GM04503 (cell line): ENCODE data around the gene MT1B.

Source experiments
- DNase-seq: peaks from one replicate; pipeline ENCODE4 v3.0.0-alpha.2; 2012; ENCODE audit warnings: low read depth

MT1B gene

DNA sequence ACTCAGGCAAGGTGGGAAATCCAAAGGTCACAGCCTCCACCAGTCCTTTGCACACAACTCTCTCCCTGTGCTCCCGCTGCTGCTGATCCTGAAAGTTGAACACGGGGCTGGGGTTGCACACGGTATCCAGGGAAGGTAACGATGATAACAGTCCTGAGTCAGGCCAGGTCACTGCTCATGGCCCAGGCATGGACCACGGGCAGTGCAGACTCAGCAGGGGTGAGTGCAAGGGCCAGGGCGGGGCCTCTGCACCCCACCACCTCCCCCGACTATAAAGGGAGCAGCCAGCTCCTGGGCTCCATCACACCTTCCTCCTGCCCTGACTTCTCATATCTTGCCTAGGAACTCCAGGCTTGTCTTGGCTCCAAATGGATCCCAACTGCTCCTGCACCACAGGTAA is at the start of gene MT1B:
MT1B (plus strand) TSS at position 301 of the 400 bp plus-strand sequence; CDS start at position 369, 68 bp downstream.
- DNase-seq = no peak

DNA sequence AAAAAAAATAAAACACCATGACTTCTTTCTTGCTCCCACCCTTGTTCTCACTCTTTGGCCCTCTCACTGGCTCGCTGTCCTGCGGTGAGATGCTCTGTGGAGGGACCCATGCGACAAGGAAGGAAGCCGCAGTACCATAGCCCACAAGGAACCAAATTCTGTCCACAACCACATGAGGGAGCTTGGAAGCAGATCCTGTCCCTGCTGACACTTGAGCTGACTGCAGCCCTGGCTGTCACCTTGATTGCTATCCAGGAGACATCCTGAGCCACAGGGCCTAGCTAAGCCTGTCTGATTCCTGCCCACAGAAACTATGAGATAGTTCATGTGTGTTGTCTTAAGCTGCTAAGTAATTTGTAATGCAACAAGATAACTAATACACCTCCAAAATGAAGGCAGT is 48.1 kb upstream of the MT1B start:
- no peak for DNase-seq

GRCh38 chr16:56604966-56605365 is 46.7 kb upstream of the MT1B start:
- DNase-seq = no peak

- no peak for DNase-seq
Observed at GRCh38 chr16:56605475-56605874, 46.2 kb upstream of the MT1B start.

DNA sequence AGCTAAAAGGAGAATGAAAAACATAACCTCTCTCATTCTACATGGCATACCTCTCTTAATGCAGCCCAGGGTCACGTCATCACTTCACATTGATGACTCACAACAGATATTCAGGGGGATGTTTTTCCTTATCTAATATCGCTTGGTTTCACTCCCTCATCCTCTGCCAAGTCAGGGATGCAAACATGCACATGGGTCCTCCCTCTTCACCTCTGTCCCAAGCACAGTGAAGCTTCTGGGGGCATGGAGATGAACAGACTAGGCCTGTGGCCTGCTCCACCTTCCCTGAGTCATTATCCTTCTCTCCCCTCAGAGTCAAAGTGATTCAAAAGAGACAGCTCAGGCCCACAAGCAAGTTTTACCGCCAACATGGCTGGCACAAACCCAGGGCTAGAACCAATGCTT is 45.6 kb upstream of the MT1B start:
- DNase-seq = no peak

GRCh38 chr16:56606476-56607108 is 45.1 kb upstream of the MT1B start:
- peak; percentile 89 for DNase-seq

GRCh38 chr16:56607109-56607618 is 44.5 kb upstream of the MT1B start:
- DNase-seq = peak; percentile 95

DNA sequence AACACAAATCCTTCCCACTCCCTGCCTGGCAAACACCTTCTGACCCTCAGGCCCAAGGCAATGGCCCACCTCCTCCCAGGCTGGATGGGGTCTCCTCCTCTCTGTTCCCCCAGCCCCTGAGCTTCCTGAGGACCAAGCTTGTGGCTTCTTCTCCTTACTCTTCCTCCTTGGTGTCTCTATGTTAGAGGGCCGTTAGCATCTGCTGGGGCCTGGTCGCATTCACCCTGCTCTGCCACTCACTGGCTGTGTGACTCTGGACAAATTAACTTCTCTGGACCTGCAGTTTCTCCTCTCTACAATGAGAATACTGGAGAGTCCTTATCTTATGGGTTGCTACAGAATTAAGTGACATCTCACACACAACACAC is 44.0 kb upstream of the MT1B start:
- DNase-seq = no peak

GRCh38 chr16:56608043-56608875 is 43.4 kb upstream of the MT1B start, which contains the start of gene MT2A:
TSS of gene MT2A (plus strand) at chr16:56608584. CDS start at chr16:56608656, 72 bp downstream.
- peak; percentile 75 for DNase-seq

- no peak for DNase-seq
Observed at GRCh38 chr16:56608876-56609462, 42.7 kb upstream of the MT1B start.

DNA sequence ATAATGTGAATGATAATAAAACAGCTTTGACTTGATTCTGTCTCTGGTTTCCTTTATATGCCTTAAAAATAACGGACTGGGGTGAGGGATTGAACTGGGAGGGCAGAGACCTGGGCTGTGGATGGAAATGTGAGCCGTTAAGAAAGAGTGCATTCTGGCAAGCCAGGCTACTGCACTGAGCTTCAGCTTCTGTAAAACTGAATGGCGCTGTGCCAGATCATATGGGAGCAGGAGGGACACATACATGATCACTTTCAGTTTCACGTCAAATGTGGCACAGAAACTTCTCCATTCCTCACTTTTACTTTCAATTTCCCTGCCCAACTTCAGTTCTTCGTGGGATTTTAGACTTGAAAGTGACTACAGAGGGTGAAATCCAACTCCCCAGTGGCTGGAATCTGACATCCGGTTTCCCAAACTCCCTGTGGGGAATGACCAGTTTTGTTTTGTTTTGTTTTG is 42.2 kb upstream of the MT1B start:
- peak; percentile 70 for DNase-seq

DNA sequence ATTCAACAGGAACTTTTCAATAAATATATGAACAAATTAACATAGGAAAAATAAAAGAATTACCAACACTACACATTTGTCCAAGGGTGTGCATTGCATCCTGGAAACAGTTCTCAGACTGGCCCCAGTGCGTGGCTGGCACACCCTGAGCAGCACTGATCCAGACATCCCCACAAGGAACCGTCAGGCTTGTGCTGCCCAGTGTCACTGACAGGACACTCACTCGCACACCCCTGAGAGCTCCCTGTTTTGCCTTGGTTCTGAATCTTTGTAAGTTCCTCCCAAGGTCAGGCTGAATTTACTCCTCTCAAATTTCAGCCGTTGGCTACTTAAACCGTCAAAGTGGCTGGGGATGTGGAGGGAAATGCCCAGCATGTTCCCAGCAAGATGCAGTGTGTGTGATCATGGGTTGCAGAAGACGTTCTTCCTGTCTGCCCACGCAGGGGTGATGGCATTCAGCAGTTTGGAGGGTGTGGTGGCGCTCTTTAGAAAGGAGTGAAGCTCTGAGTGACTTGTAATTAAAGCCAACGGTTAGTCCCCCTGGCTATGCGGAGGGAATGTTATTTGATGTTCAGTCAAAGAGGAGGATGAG is 41.6 kb upstream of the MT1B start:
- DNase-seq = peak; percentile 52

DNA sequence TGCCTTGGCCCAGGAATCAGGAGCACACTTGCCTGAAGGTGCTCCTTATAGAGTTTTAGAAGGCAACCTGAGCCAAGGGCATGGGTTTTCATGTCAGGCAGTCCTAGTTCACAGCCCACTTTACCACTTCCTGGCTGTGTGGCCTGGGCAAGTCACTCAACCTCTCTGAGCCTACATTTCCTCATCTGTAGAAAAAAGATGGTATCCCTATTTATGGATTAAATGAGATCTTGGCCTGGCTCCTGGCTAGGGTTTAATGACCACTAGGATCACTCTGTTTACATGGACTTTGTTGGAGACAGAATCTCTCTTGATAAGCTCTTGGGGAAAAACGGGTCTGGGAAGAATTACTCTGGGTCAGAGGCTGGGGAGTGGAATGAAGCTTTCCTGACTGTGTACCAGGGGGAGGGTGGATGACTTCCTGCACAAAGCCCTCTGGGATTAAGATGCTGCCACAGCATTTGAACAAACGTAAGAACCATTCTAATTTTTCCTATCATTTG is 41.0 kb upstream of the MT1B start:
- DNase-seq = no peak

DNA sequence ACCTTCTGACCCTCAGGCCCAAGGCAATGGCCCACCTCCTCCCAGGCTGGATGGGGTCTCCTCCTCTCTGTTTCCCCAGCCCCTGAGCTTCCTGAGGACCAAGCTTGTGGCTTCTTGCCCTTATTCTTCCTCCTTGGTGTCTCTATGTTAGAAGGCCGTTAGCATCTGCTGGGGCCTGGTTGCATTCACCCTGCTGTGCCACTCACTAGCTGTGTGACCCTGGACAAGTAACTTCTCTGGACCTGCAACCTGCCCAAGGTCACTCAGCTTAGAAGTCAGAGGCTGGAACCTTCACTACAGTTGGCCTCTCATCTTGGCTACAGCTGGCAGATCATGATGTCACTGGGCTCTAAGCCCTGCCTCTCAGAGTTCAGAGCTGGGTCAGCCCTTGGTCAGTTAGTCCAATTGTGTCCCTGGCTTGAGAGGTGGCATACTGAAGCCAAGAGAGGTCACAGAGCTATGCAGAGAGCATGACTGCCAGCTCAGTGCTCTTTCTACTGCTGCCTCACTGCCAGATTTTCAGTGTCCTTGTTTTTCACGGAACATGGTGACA is 40.3 kb upstream of the MT1B start:
- DNase-seq = peak; percentile 54

DNA sequence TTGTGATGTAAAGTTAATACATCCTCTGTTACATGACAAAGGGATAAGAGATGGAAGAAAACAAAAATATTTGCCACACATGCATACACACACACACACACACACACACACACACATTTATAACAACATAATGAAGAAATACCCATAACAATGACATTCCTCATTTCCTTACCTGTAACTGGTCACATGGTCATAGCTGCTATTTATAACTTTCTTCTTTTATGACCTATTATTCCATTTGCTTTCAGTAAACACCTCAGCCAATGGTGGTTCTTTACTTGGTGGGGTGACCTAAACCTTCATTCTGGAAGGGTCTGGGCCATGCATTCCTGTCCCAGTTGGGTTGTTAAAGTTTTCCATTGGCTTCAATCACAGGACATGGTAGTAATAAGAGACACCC is 38.0 kb upstream of the MT1B start:
- no peak for DNase-seq

DNA sequence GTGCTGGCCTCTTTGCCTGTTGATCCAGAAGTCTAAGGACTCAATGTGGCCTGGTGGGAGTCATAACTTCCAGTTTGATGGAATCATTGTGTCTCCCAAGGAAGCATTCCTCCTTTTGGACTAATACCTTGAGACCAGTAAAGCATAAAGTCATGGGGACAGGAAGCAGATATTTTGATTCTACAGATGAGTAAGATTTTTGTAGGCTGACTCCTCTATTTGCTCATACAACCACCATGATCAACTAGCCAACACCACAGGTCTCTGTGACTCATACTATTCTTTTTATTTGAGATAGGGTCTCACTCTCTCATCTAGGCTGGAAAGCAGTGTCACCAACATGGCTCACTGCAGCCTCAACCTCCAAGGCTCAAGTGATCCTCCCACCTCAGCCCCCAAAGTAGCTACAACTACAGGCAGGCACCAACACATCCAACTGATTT is 37.1 kb upstream of the MT1B start:
- DNase-seq = no peak

- DNase-seq = no peak
Observed at GRCh38 chr16:56615353-56615752, 36.3 kb upstream of the MT1B start.

GRCh38 chr16:56616608-56617211 is 35.0 kb upstream of the MT1B start:
- DNase-seq = no peak

DNA sequence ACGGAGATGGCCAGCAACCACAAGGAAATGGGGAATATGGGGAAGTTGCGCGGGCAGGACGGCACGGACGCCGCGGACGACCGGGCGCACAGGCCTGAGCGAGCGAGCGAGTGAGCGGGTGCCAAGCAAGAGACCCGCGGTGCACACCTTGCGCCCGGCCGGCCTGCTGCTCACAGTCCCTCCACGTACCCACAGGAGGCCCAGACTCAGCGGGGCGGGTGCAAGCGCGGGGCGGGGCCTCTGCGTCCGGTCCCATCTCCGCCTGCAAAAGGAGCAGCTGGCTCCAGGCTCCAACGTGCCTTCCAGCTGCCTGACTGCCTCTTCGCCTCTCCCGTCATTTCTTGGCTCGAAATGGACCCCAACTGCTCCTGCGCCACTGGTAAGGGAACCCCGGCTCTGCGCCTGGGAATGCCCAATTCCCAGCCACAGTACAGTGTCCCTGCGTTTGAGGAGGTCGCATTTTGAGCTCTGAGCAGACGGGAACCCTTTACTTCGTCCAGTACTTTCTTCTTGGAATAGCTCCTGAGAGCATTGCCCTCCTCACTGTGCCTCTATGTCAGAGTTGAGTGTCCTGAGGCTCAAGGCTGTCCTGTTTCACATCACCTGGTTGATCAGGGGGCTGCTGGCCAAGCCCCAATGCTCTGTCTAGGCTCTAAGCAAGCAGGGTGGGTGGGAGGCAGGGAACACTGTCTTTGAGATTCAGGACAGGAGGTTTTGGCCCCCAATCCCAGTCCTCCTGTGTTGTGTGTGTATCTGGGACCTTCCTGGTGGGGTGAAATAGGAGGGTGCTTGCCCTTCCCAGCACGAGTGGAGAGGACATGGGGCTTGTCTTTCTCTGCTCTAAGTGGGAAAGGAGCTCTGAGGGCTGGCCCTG is 34.2 kb upstream of the MT1B start:
- no peak for DNase-seq

DNA sequence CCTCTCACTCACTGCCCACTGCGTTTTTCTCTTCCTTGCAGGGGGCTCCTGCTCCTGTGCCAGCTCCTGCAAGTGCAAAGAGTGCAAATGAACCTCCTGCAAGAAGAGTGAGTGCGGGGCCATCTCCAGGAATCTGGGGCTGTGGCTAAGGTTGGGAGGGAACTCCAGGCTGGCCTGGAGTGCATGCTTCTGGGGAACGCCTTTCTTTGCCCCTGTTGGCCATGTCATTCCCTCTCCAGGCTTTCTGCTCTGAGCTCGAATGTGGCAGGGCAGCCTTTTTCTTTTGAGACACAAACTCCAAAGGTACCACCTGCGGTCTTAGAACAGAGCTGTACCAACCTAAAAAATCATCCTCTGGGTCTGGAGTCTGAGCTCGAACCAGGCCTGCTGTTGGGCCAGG is 33.5 kb upstream of the MT1B start:
- no peak for DNase-seq
